B cell (primary cell): ENCODE data around the gene DPCD. TPM values are rescaled to one million over a fixed set of nuclear protein-coding genes. Genes with fewer than 3 reads are reported as not detected.

Experiments
- ATAC-seq: fragments of 200-7000 bp; cut with Tn5 transposase; one replicate; pipeline ENCODE4 v1.10.0; 2021; ENCODE audit warnings: low read depth, mild to moderate bottlenecking, moderate number of reproducible peaks, moderate library complexity
- CTCF ChIA-PET: fragments of 350-600 bp; sonication (Branson Sonifier 250); formaldehyde crosslinking; loops from one replicate; lab custom pipeline; 2021; ENCODE audit warnings: antibody characterized with exemption, inconsistent platforms; lab: Charles Lee
- POLR2A ChIA-PET: fragments of 350-600 bp; sonication (Branson Sonifier 250); formaldehyde crosslinking; loops from one replicate; lab custom pipeline; 2021; ENCODE audit warnings: antibody characterized with exemption; lab: Charles Lee
- DNase-seq: peaks from one replicate; pipeline ENCODE4 v3.0.0; 2013
- H2AFZ ChIP-seq: 2 replicates; pipeline ENCODE4 v1.6.1; 2012; ENCODE audit warnings: mild to moderate bottlenecking, low read depth, low read length; ENCODE audit not compliant: insufficient read depth, poor library complexity, severe bottlenecking
- H3K27ac ChIP-seq, 2 donors: 1 replicate in 1 of 2; 2 replicates in 1 of 2; pipeline ENCODE4 v1.5.1; 2012 to 2013; ENCODE audit warnings: low read length in 2 of 2, mild to moderate bottlenecking in 2 of 2, moderate library complexity in 1 of 2
- H3K27me3 ChIP-seq, 4 experiments: fragments of 200-600 bp in 1 of 4; sonication (generic) in 1 of 4; replicated peaks in 1 of 4; 1 replicate in 2 of 4; 2 replicates in 2 of 4; pipeline versions ENCODE4 v1.6.1 to v1.7.0; 2013 to 2016; ENCODE audit warnings: low read length in 3 of 4, mild to moderate bottlenecking in 2 of 4, mixed read lengths in 1 of 4, moderate library complexity in 1 of 4; ENCODE audit not compliant: insufficient read depth in 4 of 4, control insufficient read depth in 3 of 4; ENCODE audit errors: control extremely low read depth in 1 of 4
- H3K36me3 ChIP-seq, 2 experiments: replicated peaks in 1 of 2; 1 replicate in 1 of 2; 2 replicates in 1 of 2; pipeline versions ENCODE4 v1.6.1 to v1.7.1; 2013; ENCODE audit warnings: low read length in 1 of 2; ENCODE audit not compliant: insufficient read depth in 2 of 2, control insufficient read depth in 1 of 2; ENCODE audit errors: control extremely low read depth in 1 of 2, extremely low read depth in 1 of 2
- H3K4me1 ChIP-seq, 2 donors: fragments of 200-600 bp in 1 of 2; sonication (generic) in 1 of 2; 1 replicate in 1 of 2; 2 replicates in 1 of 2; pipeline versions ENCODE4 v1.5.1 to v1.6.1; 2013 to 2017; ENCODE audit warnings: low read length in 2 of 2; ENCODE audit not compliant: control insufficient read depth in 2 of 2, insufficient read depth in 2 of 2
- H3K4me2 ChIP-seq: replicated peaks from 2 replicates; pipeline ENCODE3; 2012; ENCODE audit warnings: mild to moderate bottlenecking, low read depth, low read length; ENCODE audit not compliant: poor library complexity, severe bottlenecking
- H3K4me3 ChIP-seq, 5 experiments: fragments of 200-600 bp in 1 of 5; sonication (generic) in 1 of 5; 1 replicate in 3 of 5; 2 replicates in 2 of 5; pipeline versions ENCODE4 v1.5.1 to v1.7.0; 2011 to 2016; ENCODE audit warnings: low read length in 4 of 5, mild to moderate bottlenecking in 4 of 5, low read depth in 2 of 5, control low read depth in 1 of 5, moderate library complexity in 1 of 5; ENCODE audit not compliant: insufficient read depth in 1 of 5; ENCODE audit errors: control extremely low read depth in 1 of 5, extremely low read depth in 1 of 5
- H3K79me2 ChIP-seq: fragments of 200-600 bp; sonication (generic); one replicate; pipeline ENCODE4 v1.6.0; 2016; ENCODE audit warnings: low read length; ENCODE audit not compliant: control insufficient read depth, insufficient read depth
- H3K9ac ChIP-seq: fragments of 200-600 bp; sonication (generic); 2 replicates; pipeline ENCODE4 v1.6.1; 2017; ENCODE audit warnings: mild to moderate bottlenecking, low read length, moderate library complexity
- H3K9me3 ChIP-seq, 3 donors: one replicate each; pipeline versions ENCODE4 v1.6.1 to v1.7.1; 2013; ENCODE audit warnings: low read length in 2 of 3; ENCODE audit not compliant: control insufficient read depth in 2 of 3, insufficient read depth in 1 of 3; ENCODE audit errors: control extremely low read depth in 1 of 3
- H4K20me1 ChIP-seq: 2 replicates; pipeline ENCODE4 v1.6.0; 2012; ENCODE audit warnings: mild to moderate bottlenecking, low read length; ENCODE audit not compliant: insufficient read depth, control insufficient read depth, poor library complexity, severe bottlenecking
- H3K27ac Mint-ChIP-seq: one replicate; pipeline ENCODE4 v1.8.0; 2021; ENCODE audit warnings: mixed read lengths
- H3K27me3 Mint-ChIP-seq: one replicate; pipeline ENCODE4 v1.8.0; 2021; ENCODE audit warnings: mixed read lengths
- H3K4me1 Mint-ChIP-seq: one replicate; pipeline ENCODE4 v1.8.0; 2021; ENCODE audit warnings: mixed read lengths
- H3K4me3 Mint-ChIP-seq: one replicate; pipeline ENCODE4 v1.8.0; 2021; ENCODE audit warnings: mixed read lengths
- H3K9me3 Mint-ChIP-seq: one replicate; pipeline ENCODE4 v1.8.0; 2022; ENCODE audit warnings: mixed read lengths; ENCODE audit not compliant: insufficient read depth
- EZH2 ChIP-seq: IDR thresholded peaks from 2 replicates; pipeline ENCODE4 v1.6.1; 2012; ENCODE audit warnings: borderline replicate concordance, low read depth, mild to moderate bottlenecking, moderate library complexity, low read length; ENCODE audit not compliant: insufficient read depth, poor library complexity, severe bottlenecking
- WGBS: methylation state at CpG from one replicate; pipeline ENCODE4 v1.1.5; 2013; ENCODE audit warnings: missing lambda C conversion rate; ENCODE audit not compliant: insufficient coverage; 5-methylcytosine and 5-hydroxymethylcytosine counted together
- intact Hi-C: fragments of 100-400 bp; cut with micrococcal nuclease; formaldehyde crosslinking; loops from one replicate; pipeline ENCODE4 v1.10.0; 2022
- polyA plus RNA-seq: library from polyadenylated mRNA; depleted of rRNA; stranded (reverse); fragments of >200 nt; gene quantifications from 2 replicates; pipeline ENCODE4 v1.2.3, GENCODE V29; 2012
- total RNA-seq, 2 donors: library from RNA; stranded (reverse); fragments of 120-200 nt in 1 of 2; gene quantifications; 1 replicate in 1 of 2; 2 replicates in 1 of 2; pipeline versions ENCODE4 v1.2.3 to v1.2.4, GENCODE V29; 2013 to 2022
- TF ChIP-seq, protein P1 (sequence below): fragments of 200-600 bp; IDR thresholded peaks from one replicate; pipeline ENCODE4 v1.8.0; 2022; ENCODE audit warnings: antibody characterized with exemption, mild to moderate bottlenecking

Gene DPCD
- total and polyA plus RNA-seq, 2 donors (not counting 1 experiment from before 2014, with no cell fraction given): 0.88 to 2.2 TPM

DNA sequence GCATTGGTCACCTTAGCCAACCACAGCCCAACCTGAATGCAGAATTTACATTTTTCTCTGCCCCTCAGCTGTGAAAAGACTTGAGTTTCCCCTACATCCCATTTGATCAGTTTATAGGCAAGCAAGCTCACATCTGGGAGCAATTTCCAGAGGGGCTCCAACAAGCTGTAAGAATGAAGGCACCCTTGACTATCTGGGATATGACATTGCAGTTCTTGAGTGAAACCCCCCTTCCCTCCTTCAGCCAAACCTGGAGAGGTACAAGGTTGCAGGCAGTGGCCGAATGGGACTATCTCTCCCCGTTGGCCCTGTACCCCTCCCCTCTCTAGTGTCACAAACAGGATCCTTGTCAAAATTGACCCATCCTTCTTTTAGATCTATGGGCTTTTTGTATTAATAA is 30.6 kb upstream of the DPCD start:
- Histone ChIP-seq H3K36me3 (peaks cover 3 to 4% of the 10 kb centered on the region in 2 experiments), H3K4me1 (no peaks in the 10 kb centered on the region), H3K4me2 (no peak overlapping the region), H4K20me1 (no peaks in the 10 kb centered on the region), H3K79me2 (no peaks in the 10 kb centered on the region), H3K27ac (no peak overlapping the region), H3K27me3 (no peaks in the 10 kb centered on the region), H3K9ac (no peak overlapping the region), H3K9me3 (no peaks in the 10 kb centered on the region), H3K4me3 (no peak overlapping the region), H2AFZ (no peak overlapping the region)
- no peak overlapping the region for H3K4me3 Mint-ChIP-seq
- ATAC-seq (no peak), DNase-seq (no peak)
- peaks cover 2% of the 10 kb centered on the region for H3K4me1 Mint-ChIP-seq
- no CpG with 5 or more reads among the region's 2 CpGs for WGBS
- TF ChIP-seq, protein P1, sequence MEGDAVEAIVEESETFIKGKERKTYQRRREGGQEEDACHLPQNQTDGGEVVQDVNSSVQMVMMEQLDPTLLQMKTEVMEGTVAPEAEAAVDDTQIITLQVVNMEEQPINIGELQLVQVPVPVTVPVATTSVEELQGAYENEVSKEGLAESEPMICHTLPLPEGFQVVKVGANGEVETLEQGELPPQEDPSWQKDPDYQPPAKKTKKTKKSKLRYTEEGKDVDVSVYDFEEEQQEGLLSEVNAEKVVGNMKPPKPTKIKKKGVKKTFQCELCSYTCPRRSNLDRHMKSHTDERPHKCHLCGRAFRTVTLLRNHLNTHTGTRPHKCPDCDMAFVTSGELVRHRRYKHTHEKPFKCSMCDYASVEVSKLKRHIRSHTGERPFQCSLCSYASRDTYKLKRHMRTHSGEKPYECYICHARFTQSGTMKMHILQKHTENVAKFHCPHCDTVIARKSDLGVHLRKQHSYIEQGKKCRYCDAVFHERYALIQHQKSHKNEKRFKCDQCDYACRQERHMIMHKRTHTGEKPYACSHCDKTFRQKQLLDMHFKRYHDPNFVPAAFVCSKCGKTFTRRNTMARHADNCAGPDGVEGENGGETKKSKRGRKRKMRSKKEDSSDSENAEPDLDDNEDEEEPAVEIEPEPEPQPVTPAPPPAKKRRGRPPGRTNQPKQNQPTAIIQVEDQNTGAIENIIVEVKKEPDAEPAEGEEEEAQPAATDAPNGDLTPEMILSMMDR: no peak
- no peak for TF ChIP-seq EZH2
- ChIA-PET POLR2A (no interaction called here), CTCF (no interaction called here)
- H3K27me3 Mint-ChIP-seq: peaks cover 5% of the 10 kb centered on the region
- no peaks in the 10 kb centered on the region for H3K9me3 Mint-ChIP-seq
- no peak overlapping the region for H3K27ac Mint-ChIP-seq
- intact Hi-C loops: no loop called here

DNA sequence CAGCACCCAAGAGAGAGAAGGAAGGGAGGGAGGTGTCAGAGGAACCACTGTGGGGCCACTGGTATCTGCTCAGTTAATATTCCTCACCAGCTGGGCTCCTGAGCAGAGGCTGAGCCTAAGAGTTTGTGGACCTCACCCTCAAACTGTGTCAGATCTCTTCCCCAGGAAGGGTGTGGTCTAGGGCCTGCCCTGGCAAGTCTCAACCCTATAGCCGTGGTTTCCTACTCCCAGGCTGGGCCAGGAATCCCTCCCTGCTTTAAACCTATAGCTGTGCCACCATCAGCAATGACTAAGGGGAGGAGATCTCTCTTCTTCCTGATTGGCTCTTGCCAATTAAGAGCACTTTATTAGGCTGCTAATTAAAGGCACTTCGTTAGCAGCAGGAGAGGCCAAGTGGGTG is 29.9 kb upstream of the DPCD start:
- Histone ChIP-seq H3K4me2 (no peak overlapping the region), H3K4me3 (no peak overlapping the region), H3K9ac (no peak overlapping the region), H3K27me3 (no peaks in the 10 kb centered on the region), H3K4me1 (no peaks in the 10 kb centered on the region), H4K20me1 (no peaks in the 10 kb centered on the region), H3K36me3 (peaks cover 0 to 3% of the 10 kb centered on the region in 2 experiments), H3K27ac (no peak overlapping the region), H3K79me2 (no peaks in the 10 kb centered on the region), H3K9me3 (no peaks in the 10 kb centered on the region), H2AFZ (no peak overlapping the region)
- H3K4me3 Mint-ChIP-seq: no peak overlapping the region
- DNase-seq: no peak
- no peak overlapping the region for H3K27ac Mint-ChIP-seq
- H3K27me3 Mint-ChIP-seq: peaks cover 6% of the 10 kb centered on the region
- H3K4me1 Mint-ChIP-seq: peaks cover 2% of the 10 kb centered on the region
- ATAC-seq: no peak
- ChIA-PET POLR2A (no interaction called here), CTCF (no interaction called here)
- no peak for TF ChIP-seq EZH2
- TF ChIP-seq, protein P1: no peak
- no peaks in the 10 kb centered on the region for H3K9me3 Mint-ChIP-seq
- whole genome bisulfite sequencing: 100% methylated on average over 1 of the region's 2 CpGs
- intact Hi-C loops: no loop called here
